Osteocyte (in vitro differentiated cells): ENCODE results near the gene EZR. TPM values are rescaled to one million over a fixed set of nuclear protein-coding genes. Genes with fewer than 3 reads are reported as not detected.

Source experiments
- DNase-seq: peaks from one replicate; pipeline ENCODE4 v3.0.0; 2021; ENCODE audit warnings: mixed read lengths; ENCODE audit not compliant: unreplicated experiment; ENCODE audit errors: extremely low spot score
- H3K27ac Mint-ChIP-seq: one replicate; pipeline ENCODE4 v1.8.0; 2021; ENCODE audit warnings: mild to moderate bottlenecking, mixed read lengths; ENCODE audit not compliant: unreplicated experiment
- H3K27me3 Mint-ChIP-seq: one replicate; pipeline ENCODE4 v1.8.0; 2021; ENCODE audit warnings: mixed read lengths; ENCODE audit not compliant: unreplicated experiment
- H3K36me3 Mint-ChIP-seq: one replicate; pipeline ENCODE4 v1.8.0; 2021; ENCODE audit warnings: mixed read lengths; ENCODE audit not compliant: unreplicated experiment
- H3K4me1 Mint-ChIP-seq: one replicate; pipeline ENCODE4 v1.8.0; 2021; ENCODE audit warnings: mixed read lengths; ENCODE audit not compliant: unreplicated experiment
- H3K4me3 Mint-ChIP-seq: one replicate; pipeline ENCODE4 v1.8.0; 2021; ENCODE audit warnings: mild to moderate bottlenecking, moderate library complexity, mixed read lengths; ENCODE audit not compliant: unreplicated experiment
- H3K9me3 Mint-ChIP-seq: one replicate; pipeline ENCODE4 v1.8.0; 2021; ENCODE audit warnings: mixed read lengths; ENCODE audit not compliant: unreplicated experiment
- CTCF ChIP-seq: fragments of 200-600 bp; sonication (generic); IDR thresholded peaks from 2 replicates; pipeline ENCODE4 v1.5.0; 2021; ENCODE audit warnings: antibody characterized with exemption, mild to moderate bottlenecking, moderate library complexity
- total RNA-seq: library from RNA; stranded (reverse); gene quantifications from 2 replicates; pipeline ENCODE4 v1.2.1, GENCODE V29; 2021

EZR gene
- total RNA-seq, 1 donor from 2014 or later, result 41.1 TPM

DNA sequence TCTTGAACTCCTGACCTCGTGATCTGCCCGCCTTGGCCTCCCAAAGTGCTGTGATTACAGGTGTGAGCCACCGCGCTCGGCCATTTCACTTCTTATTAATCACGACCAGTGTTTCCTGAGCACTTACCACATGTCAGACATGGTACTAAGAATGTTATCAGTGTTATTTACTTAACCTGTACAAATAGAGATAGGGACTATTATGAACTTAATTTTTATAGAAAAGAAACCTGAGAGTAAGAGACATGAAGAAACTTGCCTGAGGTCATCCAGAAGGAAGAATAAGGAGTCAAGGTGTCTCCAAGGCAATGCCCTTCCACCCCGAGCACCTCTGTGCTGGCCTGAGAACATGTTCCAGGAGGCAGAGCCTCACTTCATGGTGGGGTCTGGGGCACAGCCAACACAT lies 29.3 kb upstream of the EZR start:
- H3K4me3 Mint-ChIP-seq, result no peak overlapping the region
- no peak overlapping the region for H3K27ac Mint-ChIP-seq
- TF ChIP-seq CTCF, result no peak
- no peaks in the 10 kb centered on the region for H3K9me3 Mint-ChIP-seq
- no peaks in the 10 kb centered on the region for H3K27me3 Mint-ChIP-seq
- H3K4me1 Mint-ChIP-seq, result peaks cover 19% of the 10 kb centered on the region
- no peaks in the 10 kb centered on the region for H3K36me3 Mint-ChIP-seq
- no peak for DNase-seq

DNA sequence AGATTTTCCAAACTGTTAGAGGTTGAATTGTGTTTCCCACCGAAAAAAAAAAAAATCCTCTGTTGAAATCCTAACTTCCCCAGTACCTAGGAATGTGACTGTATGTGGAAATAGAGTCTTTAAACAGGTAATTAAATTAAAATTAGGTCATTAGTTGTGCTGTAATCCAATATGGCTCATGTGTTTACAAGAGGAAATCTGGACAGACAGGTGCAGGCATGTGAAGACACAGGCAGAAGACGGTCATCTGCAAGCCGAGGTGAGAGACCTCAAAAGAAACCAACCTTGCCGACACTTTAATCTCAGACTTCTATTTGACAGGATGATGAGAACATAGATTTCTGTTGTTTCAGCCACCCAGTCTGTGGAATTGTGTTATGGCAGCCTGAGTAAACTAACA lies 28.6 kb upstream of the EZR start:
- TF ChIP-seq CTCF, result no peak
- no peak overlapping the region for H3K4me3 Mint-ChIP-seq
- H3K4me1 Mint-ChIP-seq, result peaks cover 19% of the 10 kb centered on the region
- no peak for DNase-seq
- no peaks in the 10 kb centered on the region for H3K36me3 Mint-ChIP-seq
- H3K27ac Mint-ChIP-seq, result no peak overlapping the region
- H3K27me3 Mint-ChIP-seq, result no peaks in the 10 kb centered on the region
- no peaks in the 10 kb centered on the region for H3K9me3 Mint-ChIP-seq

DNA sequence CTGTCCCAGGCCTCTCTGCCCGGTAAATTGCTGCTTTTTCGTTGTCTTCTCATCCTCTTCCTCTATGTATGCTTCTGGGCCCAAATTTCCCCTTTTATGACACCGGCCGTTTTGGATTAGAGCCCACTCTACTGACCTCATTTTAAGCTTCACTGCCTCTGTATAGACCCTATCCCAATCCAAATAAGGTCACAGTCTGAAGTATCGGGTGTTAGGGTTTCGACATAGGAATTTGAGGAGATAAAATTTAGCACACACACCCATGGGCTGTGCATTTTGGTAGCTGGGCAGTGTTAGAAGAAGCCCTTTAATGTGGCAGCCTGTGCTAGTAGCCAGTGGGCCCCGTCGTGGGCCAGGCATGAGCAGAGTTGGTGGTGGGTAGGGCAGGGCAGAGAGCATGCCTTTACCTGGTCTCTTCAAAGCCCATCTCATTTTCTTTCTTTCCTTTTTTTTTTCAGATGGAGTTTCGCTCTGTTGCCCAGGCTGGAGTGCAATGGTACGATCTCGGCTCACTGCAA lies 27.9 kb upstream of the EZR start:
- H3K4me1 Mint-ChIP-seq, result peaks cover 19% of the 10 kb centered on the region
- no peak overlapping the region for H3K4me3 Mint-ChIP-seq
- no peak for TF ChIP-seq CTCF
- H3K9me3 Mint-ChIP-seq, result no peaks in the 10 kb centered on the region
- H3K27me3 Mint-ChIP-seq, result no peaks in the 10 kb centered on the region
- no peaks in the 10 kb centered on the region for H3K36me3 Mint-ChIP-seq
- no peak for DNase-seq
- no peak overlapping the region for H3K27ac Mint-ChIP-seq

DNA sequence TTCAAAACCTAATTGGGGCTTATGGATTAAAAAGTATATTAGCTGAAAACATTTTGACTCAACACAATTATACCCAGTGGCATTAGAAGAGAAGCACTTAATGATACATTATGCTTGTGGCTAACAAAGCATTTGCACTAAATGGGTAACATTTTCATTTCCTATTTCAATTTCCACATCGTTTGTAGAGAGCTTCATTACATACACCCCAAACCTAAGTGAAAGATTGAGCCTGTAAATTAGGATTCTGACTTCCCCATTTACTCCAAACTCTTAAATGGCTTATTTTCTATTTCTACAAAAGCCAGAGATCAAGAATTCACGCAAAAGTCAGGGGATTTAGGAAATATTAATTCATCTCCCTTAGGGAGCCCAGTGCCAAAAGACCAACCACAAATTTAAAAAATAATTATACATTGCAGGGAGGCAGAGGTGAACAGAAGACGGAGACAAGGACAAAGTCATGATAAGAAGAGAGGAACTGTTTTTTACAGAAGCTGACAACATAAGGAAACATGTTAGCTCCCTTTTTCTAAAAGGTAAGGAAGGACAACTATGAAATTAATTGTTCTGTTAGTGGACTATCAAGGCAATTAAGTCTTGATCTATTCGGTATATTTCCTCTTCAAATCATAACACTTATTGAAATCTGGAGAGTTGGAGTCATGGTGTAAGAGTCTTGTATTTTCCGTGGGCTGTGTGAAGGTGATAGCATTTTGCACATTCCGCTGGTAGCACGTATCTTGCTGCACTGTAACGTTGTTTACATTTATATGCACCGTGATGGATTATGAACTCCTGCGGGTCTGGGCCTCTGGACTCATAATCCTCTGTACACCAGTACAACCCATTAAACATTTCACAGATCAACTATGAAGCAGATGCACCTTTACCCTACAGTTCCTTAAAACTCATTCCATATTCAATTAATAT lies 24.8 kb upstream of the EZR start:
- H3K27me3 Mint-ChIP-seq, result no peaks in the 10 kb centered on the region

More for the DNA sequence above, 24.8 kb upstream of the EZR start:
- no peak for DNase-seq
- Mint-ChIP-seq H3K4me3 (no peak overlapping the region), H3K27ac (no peak overlapping the region), H3K36me3 (no peaks in the 10 kb centered on the region), H3K4me1 (no peaks in the 10 kb centered on the region), H3K9me3 (no peaks in the 10 kb centered on the region)
- no peak for TF ChIP-seq CTCF
